ENCODE results near the gene HPN.
A peak's percentile ranks its signal among the peaks of the same experiment; 100 is the strongest.

The HPN gene

DNA sequence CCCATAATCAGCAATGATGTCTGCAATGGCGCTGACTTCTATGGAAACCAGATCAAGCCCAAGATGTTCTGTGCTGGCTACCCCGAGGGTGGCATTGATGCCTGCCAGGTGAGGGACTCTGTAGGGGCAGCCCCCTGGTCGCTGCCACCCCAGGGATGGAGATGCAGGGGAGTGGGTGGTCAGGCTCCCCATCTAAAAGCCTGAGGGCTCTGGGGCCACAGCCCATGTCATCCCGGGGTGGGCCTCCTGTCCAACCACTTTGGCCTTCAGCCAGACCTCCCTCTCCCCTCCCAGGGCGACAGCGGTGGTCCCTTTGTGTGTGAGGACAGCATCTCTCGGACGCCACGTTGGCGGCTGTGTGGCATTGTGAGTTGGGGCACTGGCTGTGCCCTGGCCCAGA is 24.1 kb downstream of the HPN start:
- DNase-seq = no peak

DNA sequence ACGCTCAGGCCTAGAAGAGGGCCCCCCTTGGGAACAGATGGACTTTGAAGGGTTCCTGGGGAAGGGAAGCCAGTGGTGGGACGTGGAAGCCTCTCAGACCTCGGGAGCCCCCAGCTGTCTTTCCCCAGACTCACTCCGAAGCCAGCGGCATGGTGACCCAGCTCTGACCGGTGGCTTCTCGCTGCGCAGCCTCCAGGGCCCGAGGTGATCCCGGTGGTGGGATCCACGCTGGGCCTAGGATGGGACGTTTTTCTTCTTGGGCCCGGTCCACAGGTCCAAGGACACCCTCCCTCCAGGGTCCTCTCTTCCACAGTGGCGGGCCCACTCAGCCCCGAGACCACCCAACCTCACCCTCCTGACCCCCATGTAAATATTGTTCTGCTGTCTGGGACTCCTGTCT is 24.6 kb downstream of the HPN start:
- no peak for DNase-seq

DNA sequence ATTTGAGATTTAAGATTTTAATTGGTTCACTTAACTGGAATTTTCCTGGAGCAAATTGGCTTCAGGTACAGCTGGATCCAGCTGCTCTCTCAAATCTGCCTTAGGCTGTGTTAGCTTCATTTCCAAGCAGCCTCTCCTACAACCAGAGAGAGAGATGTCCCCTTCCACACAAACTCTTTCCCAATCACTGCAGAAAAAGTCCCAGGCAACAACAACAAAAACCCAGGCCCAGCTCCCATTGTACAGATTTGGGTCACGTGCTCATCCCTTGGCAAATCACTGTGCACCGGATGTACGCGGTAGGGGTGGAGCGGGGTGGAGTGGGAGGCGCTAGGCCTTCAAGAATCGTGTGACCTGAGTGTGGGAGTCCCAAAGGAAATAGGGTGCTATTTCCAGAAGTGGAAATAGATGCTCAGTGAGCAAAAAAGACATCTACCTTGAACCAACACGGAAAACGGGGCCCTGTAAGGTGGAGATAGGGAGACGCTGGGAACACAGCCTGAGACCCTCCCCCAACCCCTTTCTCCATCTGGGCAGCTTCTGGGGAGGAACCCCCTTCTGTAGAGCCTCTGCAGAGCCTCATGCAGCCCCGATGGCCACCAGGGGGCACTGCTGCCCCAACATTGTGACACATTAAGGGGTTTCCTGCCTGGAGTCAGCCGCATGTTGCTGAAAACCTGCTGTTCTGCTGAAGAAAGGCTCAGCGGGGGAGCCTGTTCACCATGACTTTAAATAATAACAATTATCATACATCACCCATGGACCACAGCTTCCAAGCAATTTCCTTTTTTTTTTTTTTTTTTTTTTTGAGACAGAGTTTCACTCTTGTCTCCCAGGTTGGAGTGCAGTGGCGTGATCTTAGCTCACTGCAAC is 25.4 kb downstream of the HPN start:
- peak; percentile 91 for DNase-seq

DNA sequence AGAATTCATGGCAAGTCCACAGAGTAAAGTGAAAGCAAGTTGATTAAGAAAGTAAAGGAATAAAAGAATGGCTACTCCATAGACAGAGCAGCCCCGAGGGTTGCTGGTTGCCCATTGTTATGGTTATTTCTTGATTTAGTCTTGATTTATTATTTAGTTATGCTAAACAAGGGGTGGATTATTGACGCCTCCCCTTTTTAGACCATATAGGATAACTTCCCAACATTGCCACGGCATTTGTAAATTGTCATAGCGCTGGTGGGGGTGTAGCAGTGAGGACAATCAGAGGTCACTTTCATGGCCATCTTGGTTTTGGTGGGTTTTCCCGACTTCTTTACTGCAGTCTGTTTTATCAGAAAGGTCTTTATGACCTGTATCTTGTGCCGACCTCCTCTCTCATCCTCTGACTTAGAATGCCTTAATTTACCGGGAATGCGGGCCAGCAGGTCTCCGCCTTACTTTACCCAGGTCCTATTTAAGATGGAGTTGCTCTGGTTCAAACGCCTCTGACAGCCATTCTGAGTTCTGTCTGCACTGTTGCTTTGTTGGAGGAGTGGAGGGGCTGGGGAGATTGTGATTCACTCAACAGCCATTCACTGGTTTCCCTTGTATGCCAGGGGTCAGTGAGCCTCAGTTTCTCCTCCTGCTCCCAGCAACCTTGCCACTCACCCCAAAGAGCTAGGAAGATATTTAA is 27.6 kb downstream of the HPN start:
- no peak for DNase-seq

DNA sequence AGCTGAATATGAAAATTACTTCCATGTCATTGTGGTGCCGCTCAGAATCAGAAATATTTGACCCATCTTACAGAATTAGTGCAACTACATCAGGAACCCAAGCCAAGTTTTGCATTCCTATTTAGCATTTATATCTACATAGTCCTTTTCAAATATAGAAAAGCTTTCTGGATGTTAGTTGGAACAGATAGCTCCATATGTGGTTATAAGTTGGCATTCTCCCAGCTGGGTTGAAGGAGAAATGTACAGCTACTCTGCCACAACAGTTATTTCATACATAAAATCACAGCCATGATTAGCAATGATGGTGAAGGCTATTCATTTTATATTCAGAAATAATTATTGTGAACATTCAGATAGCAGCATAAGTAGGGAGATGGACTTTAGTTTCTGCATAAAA is 28.2 kb downstream of the HPN start:
- DNase-seq = no peak

DNA sequence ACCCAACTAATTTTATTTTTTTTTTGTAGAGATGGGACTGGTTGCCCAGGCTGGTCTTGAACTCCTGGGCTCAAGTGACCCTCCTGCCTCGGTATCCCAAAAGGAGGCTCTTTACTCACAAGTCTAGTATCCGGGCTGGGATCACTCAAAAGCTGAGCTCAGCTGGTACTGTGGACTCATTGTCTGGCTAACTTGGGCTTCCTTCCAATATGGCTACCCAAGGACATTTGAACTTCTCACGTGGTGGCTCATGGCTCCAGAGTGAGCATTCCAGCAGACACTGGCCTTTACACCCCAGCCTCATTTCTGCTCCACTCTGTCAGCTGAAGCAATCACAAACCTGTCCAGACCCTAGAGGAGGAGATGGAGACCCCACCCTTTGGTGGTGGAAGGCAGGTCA is 28.9 kb downstream of the HPN start:
- DNase-seq = no peak

DNA sequence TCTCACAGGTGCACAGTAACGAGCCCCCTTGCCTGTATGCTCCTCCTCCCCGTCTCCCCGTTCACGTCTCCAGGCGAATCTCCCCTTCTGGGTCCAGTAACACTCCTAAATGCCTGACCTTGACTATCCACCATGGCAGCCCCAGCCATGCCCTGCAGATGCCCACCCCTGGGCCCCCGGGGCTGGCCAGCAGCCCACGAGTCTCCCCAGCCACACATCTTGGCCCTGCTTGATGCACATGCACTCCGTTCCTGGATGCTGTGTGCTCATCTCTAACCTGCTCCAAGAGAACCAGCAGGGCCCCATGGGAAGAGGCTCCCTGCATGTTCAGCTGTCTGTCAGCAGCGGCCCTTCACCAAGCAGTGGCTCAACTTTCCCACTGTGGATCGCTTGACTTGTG is 32.0 kb downstream of the HPN start:
- DNase-seq = no peak

DNA sequence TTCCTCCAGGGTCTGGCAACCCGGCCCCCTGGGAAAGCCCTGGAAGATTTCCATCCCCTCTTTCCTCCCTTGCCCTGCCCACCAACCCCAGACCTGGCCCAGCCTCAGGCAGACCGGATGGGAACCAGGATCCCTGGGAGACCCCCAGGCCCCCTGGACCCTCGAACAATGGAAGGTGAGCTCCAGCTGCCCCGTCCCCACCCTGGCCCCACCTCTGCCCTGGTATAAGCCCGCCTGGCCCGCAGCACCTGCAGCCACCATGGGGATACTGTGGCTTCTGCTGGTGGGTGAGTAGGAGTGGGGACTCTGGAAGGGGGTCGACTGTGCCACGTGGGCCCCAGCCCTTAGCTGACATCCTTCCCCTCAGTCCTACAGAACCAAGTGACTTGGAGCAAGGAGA is 32.4 kb downstream of the HPN start:
- no peak for DNase-seq

DNA sequence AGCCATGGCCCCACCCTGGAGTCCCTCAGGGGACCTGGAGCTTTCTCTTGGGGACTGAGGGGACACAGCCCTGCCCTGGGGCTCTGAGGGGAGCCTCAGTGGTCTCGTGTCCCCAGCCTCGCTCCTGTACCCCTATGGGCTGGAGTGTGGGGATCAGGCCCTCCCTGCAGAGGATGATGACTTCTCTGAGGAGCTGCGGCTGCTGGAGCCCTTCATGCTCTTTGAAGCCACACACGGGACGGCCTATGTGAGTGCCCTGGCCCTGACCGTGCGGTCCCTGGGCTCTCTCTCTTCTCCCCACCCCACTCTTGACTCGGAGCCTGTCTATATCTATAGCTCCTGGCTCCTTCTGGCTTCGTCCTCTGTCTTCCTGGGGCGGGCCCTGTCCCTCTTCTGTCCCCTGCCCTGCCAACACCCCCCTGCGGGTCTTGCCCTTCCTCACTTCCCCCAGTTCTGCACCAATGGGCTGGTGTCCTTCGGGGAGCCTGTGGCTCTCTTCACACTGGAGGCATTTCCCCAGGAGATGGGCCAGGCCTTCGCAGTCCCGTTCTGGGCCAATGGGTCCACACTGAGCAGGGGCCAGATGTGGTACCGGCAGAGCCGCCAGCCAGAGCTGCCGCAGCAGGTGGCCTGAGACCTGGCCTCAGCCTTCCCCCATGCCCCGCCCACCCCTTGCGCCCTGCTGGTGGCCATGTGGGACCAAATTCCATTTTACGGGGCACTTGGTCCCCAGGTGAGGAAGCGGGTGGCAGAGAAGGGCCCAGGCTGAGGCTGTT is 33.1 kb downstream of the HPN start:
- no peak for DNase-seq

DNA sequence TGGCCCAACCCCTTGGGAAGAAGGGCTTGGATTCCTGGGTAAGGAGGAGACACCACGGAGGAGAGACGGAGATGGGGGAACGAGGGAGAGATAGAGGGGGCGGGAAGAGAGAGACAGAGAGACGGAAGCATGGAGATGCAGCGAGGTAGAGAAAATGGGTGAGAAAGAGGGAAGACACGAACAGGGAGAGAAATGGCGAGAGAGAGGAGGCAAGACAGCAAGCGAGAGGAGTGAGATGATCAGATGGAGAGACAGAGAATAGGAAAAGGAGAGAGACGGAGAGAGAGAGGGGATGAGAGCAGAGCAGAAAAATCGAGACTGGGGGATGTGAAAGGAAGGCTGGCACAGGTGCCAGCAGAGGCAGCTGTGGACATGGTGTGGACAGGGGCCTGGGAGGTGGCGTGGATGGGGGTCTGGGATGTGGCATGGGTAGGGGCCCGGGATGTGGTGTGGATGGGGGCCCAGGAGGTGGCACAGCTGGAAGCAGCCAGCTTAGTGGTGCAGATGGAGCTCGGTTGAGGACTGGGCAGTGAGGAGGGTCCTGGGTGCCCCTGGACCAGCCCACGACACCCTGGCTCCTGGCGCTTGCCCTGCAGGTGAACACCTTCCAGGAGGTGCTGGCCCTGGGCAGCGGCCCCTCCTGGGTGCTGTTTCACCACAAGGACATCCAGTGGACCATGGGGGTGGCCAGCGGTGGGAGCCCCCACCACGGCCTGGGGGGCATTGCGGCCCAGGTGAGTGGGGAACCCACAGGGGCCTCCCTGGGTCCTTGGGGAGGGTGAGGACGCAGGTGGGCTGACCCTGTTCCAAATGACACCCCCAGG is 33.9 kb downstream of the HPN start:
- no peak for DNase-seq

DNA sequence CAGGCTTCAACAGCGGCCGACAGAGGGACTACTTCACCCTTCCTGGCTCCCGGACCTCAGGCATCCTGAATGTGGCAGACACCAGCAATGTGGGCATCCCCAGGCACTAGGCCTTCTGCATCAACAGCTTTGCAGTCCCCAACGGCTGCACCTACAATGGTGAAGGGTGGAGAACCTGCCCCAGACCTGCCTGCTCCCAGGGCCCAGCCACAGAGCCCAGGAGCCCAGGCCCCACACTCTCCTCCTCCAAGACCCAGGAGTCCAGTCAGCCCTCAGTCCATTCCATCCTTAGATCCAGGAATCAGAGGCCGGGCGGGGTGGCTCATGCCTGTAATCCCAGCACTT is 34.5 kb downstream of the HPN start:
- DNase-seq = no peak

DNA sequence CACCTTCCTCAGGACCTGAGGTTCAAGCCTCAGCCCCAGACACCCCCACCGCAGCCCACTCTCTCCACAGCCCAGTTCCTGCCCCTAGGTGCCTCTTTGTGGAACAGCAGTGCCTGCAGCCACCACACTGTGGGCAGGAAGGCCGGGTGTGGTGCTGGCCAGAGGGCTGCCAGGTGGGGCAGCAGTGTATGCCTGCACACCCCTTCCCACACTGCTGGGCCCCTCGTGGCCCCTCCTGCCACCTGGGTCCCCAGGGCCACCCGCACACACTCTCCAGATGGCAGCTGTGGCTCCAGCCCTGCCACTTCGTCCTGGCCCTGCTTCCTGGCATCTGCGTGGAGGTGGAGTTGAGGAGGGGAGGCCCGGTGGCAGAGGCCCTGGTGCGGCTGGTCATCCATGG is 35.1 kb downstream of the HPN start:
- no peak for DNase-seq

DNA sequence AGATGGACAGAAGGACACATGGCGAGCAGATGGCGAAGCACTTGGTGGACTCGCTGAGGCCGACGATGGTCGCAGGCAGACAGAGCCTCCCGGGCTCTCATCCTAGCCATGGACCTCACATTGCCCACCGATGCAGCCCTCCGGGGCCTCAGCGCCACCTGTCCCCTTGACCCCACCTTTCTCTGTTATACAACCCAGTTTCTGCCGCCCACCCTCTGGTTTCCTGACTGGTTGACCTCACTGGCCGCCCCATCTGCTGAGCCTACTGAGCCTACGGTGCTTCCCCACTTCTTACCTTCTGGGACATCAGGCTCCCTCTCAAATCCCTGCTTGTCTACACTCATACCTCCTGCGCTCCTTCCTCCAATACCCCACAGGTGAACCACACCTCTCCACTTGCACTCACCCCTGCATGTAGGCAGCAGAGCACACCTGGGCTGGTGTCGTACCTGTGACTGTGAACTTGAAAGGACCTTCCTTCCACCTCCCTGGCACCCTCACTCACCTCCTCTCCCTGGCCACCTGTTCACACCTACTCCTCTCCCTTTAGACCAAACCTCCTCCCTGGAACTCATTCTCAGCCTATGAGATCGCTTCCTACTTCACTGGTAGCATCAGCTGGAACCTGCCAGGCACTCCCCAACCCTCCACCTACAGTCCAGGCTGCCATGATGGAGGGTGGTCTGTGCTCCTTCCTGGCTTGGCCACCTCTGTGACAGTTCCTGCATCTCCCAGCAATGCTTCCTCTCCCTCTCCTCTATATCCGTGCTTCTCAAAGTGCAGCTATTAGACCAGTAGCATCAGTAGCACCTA is 36.1 kb downstream of the HPN start:
- no peak for DNase-seq

DNA sequence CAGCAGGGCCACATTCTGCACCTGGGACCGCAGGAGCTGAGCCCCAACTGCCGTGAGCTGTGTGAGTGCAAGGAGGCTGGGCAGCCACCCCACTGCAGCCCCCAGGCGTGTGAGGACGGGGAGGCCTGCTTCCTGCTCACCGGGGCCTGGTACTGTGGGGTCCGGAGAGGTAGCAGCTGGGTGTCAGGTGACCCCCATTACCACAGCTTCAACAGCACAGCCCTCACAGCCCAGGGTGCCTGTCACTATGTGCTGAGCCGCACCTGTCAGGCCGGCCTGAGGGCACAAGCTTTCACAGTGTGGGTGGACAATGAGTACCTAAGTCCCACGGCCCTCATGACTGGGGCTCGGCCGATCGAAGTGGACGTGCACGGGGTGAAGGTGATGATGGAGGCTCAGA is 38.3 kb downstream of the HPN start:
- DNase-seq = no peak

DNA sequence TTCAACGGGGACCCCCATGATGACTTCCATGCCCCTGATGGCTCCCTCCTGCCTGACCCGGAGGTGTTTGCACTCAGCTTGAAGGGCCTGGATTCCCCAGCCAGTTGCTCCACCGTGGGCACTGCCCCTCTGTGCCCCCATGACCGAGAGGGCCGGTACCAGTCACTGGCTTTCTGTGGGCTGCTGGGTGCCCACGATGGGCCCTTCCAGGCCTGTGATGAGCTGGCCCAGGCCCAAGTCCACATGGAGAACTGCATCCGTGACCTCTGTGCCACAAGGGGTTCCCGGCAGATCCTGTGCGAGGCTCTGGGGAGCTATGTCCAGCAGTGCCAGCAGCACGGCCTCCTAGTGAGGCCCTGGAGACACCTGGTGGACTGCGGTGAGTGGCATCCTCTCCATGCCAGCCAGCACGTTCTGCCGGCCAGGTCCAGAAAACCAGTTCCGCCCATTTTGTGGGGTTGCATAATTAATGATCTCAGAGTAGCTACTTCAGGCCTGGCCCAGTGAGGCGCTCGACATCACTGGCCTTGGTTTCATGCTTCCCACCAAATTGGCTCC is 39.2 kb downstream of the HPN start:
- DNase-seq = no peak

DNA sequence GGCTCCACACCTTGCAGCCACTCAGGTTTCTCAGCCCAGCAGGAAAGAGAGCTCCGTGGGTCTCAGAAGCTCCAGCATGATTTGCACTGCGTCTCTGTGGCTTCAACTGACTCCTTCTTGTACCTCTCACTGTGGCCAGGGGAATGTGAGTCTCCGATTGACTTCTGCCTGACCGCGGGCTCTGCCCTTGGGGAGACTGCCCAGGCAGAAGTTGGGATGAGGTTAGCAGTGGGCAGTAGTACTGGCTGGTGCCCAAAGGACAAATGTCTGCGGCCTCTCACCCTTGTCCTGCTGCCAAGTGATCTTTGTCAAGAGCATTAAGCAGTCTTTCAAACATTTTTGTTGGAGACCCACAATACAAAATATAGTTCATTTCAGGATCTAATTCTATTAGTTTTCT is 39.7 kb downstream of the HPN start:
- DNase-seq = no peak

DNA sequence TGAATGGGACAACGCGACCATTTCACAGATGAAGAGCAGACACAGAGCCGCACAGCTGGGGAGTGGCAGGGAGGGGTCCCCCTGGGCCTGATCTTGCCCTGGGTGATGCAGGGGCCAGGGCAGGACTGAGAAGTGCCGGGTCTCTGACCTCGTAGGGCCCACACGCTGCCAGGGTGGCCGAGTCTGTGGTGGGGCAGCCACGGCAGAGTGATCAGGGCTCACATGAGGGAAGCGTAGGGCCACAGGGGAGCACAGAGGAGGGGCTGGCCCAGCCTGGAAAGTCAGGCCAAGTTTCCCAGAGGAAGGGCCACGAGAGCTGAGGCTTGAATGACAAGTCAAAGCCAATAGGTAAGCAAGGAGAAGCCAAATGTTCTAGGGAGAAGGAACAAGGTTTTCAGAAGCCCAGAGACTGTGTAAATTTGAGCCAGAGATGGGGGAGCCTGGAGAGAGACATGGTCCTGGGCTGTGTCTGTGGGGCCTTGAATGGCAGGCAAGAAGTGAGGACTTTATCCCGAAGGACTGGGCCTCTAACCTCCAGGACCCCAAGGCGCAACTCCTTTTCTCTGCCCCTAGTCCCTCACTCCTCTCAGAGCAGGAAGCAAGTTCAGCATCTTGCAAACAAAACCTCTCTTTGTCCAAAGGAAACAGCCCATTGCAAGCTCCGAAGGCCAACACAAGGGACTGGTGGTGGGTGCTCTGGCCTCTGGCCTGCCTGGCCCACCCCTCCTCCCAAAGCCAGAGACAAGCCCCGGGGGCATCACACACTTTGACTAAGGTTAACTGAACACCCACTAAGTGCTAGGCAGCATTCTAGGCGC is 42.4 kb downstream of the HPN start:
- DNase-seq = no peak

DNA sequence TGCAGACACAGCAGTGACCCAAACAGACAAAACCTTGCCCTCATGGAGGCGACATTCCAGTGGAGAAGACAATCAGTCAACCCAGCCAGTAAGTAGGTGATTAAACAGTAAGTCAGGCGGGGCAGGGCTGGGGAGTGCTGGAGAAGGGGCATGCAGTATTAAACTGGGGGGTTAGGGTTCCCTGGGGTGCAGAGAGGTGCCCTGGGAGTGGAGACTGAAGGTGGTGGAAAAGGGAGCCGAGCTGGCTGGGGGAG is 42.9 kb downstream of the HPN start:
- DNase-seq = no peak

DNA sequence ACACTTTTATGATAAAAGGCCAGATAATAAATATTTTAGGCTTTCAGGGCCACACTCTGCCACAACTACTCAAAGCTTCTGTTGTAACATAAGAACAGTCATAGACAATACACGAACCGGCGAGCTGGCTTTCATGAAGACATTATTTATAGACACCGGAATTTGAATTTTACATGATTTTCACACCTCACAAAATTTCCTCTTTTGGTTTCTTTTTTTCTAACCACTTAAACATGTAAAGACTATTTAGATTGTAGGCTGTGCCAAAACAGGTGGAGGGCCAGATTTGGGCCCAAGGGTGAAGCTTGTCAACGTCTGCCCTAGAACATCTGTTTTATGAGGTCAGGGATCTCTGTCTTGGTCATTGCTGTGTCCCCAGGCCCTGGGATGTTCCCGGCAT is 44.4 kb downstream of the HPN start:
- DNase-seq = no peak

DNA sequence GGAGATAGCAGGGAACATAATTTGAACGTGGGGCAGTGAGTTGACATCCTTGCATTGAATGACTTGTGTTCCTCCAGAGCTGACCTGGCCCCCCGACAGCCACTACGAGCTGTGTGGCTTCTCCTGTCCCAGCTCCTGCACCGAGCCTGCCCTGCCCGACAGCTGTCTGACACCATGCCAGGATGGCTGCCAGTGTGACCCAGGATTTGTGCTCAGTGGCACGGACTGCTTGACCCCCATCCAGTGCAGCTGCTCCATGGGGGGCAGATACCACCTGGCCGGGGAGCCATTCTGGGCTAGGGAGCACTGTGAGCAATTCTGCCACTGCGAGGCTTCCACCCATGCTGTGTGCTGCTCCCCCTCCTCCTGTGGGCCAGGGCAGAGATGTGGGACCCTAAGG is 44.9 kb downstream of the HPN start:
- no peak for DNase-seq

DNA sequence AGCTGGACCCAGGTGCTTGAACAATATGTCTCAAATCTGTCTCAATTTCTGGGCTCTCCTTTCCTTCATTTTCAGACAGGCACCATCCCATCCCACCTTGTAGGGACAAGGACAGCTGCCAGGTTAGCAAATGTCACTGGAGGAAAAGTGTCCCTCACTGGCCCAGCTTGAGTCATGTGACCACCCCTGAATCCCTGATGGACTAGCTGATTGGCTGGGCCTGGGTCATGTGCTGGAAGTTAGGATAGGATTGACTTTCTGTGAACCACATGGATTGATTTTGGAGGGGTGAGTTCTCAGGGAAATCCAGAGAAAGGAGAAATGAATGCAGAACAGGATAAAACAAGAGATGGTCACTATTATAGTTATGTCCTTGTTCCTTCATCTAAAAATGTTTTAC is 45.9 kb downstream of the HPN start:
- no peak for DNase-seq
